Panc1 (cell line): ENCODE measurements around the gene EXD3. TPM values are rescaled to one million over a fixed set of nuclear protein-coding genes. Genes with fewer than 3 reads are reported as not detected.
"Not testable (repeated sequence)": the region's sequence is repeated elsewhere in the genome, so short reads cannot be mapped to it uniquely, and the experiment has no call there.

Experiments used
- ATAC-seq: fragments of 200-7000 bp; cut with Tn5 transposase; 2 replicates; pipeline ENCODE4 v1.9.1; 2020; ENCODE audit warnings: mild to moderate bottlenecking, moderate library complexity
- BruUV-seq: library from RNA; stranded (reverse); fragments of 400-500 nt; replicated peaks from 2 replicates; lab custom pipeline; 2021; lab: Mats Ljungman, UMichigan
- CTCF ChIA-PET: fragments of 300-600 bp; sonication (Branson Sonifier 250); formaldehyde crosslinking; loops from one replicate; lab custom pipeline; 2022; ENCODE audit warnings: antibody characterized with exemption; lab: Charles Lee
- POLR2A ChIA-PET: fragments of 300-600 bp; sonication (Branson Sonifier 250); formaldehyde crosslinking; loops from one replicate; lab custom pipeline; 2022; ENCODE audit warnings: antibody characterized with exemption; lab: Charles Lee
- DNase-seq: peaks from one replicate; pipeline ENCODE4 v3.0.0-alpha.2; 2010; ENCODE audit warnings: low read depth, low spot score
- H3K27ac ChIP-seq: 2 replicates; pipeline ENCODE4 v1.5.1; 2011; ENCODE audit warnings: mild to moderate bottlenecking, low read length, inconsistent platforms
- H3K27me3 ChIP-seq: fragments of 200-500 bp; sonication (Bioruptor generic); 2 replicates; pipeline ENCODE4 v1.6.0; 2014; ENCODE audit warnings: low read length, inconsistent platforms; ENCODE audit not compliant: control insufficient read depth, insufficient read depth
- H3K36me3 ChIP-seq: fragments of 200-500 bp; sonication (Bioruptor generic); 2 replicates; pipeline ENCODE4 v1.5.1; 2014; ENCODE audit warnings: inconsistent platforms, mild to moderate bottlenecking, low read length, moderate library complexity; ENCODE audit not compliant: control insufficient read depth, insufficient read depth
- H3K4me1 ChIP-seq: 2 replicates; pipeline ENCODE4 v1.5.1; 2011; ENCODE audit warnings: inconsistent platforms, mild to moderate bottlenecking, low read length, moderate library complexity; ENCODE audit not compliant: control insufficient read depth, insufficient read depth
- H3K4me3 ChIP-seq, 2 experiments: 2 replicates each; pipeline ENCODE4 v1.5.1; 2011 to 2012; ENCODE audit warnings: low read depth in 2 of 2, low read length in 2 of 2, mild to moderate bottlenecking in 2 of 2, inconsistent platforms in 1 of 2, moderate library complexity in 1 of 2
- H3K9me3 ChIP-seq: fragments of 200-500 bp; sonication (Bioruptor generic); 2 replicates; pipeline ENCODE4 v1.5.1; 2014; ENCODE audit warnings: low read depth, mild to moderate bottlenecking, inconsistent platforms, low read length, moderate library complexity; ENCODE audit not compliant: control insufficient read depth, insufficient read depth
- CTCF ChIP-seq: fragments of 450-650 bp; IDR thresholded peaks from 2 replicates; pipeline ENCODE4 v1.5.1; 2017; ENCODE audit warnings: mild to moderate bottlenecking
- POLR2AphosphoS5 ChIP-seq: IDR thresholded peaks from 2 replicates; pipeline ENCODE4 v1.6.1; 2012; ENCODE audit warnings: mild to moderate bottlenecking, low read depth, low read length, moderate library complexity
- REST ChIP-seq, 2 experiments: IDR thresholded peaks; 2 replicates each; pipeline ENCODE4 v1.6.1; 2011 to 2012; ENCODE audit warnings: low read depth in 2 of 2, control low read depth in 1 of 2, low read length in 1 of 2, mild to moderate bottlenecking in 1 of 2, moderate library complexity in 1 of 2; ENCODE audit not compliant: insufficient read depth in 1 of 2
- SIN3A ChIP-seq: IDR thresholded peaks from 2 replicates; pipeline ENCODE4 v1.6.1; 2012; ENCODE audit warnings: low read depth, mild to moderate bottlenecking, low read length, moderate library complexity, borderline replicate concordance; ENCODE audit not compliant: insufficient read depth
- TCF7L2 ChIP-seq: IDR thresholded peaks from 2 replicates; pipeline ENCODE4 v1.6.1; 2011; ENCODE audit warnings: mild to moderate bottlenecking, low read depth, low read length, inconsistent platforms
- in situ Hi-C: cut with HindIII; loops from 2 replicates; pipeline ENCODE4 v1.10.0; 2016; ENCODE audit warnings: low sequenced_read_pairs, low pct_unique_long_range_greater_than_20kb
- intact Hi-C: fragments of 100-400 bp; cut with micrococcal nuclease; formaldehyde crosslinking; loops from one replicate; pipeline ENCODE4 v1.10.0; 2022; ENCODE audit not compliant: unreplicated experiment
- total RNA-seq: library from RNA; stranded (reverse); gene quantifications from one replicate; pipeline ENCODE4 v1.2.1, GENCODE V29; 2021; ENCODE audit not compliant: unreplicated experiment

Gene EXD3
- total RNA-seq, 1 experiment from 2014 or later: 9.2 TPM

GRCh38 chr9:137387891-137388560 is 34.9 kb downstream of the EXD3 start:
- Histone ChIP-seq H3K4me1 (no peaks in the 10 kb centered on the region), H3K36me3 (no peaks in the 10 kb centered on the region), H3K27ac (no peak overlapping the region), H3K27me3 (no peaks in the 10 kb centered on the region), H3K9me3 (no peaks in the 10 kb centered on the region), H3K4me3 (no peak overlapping the region)
- ATAC-seq: no peak
- ChIA-PET CTCF (no interaction called here), POLR2A (no interaction called here)
- intact Hi-C loops (no loop called here), in situ Hi-C loops (no loop called here)
- DNase-seq: no peak
- no peak for TF ChIP-seq CTCF
- BruUV-seq: no TSS peak

- CTCF ChIA-PET: no interaction called here
- H3K4me3 ChIP-seq: no peak overlapping the region
- H3K36me3 ChIP-seq: no peaks in the 10 kb centered on the region
- H3K27me3 ChIP-seq: no peaks in the 10 kb centered on the region
- H3K9me3 ChIP-seq: no peaks in the 10 kb centered on the region
- TF ChIP-seq SIN3A (no peak), TCF7L2 (no peak), REST (IDR thresholded peaks at IDR 0.05; ENCODE audit: insufficient read depth in 1 of 2, low read depth in 2 of 2, low read length in 1 of 2) (no peak), POLR2AphosphoS5 (no peak), CTCF (no peak)
- POLR2A ChIA-PET: no interaction called here
- intact Hi-C loops (no loop called here), in situ Hi-C loops (no loop called here)
- ATAC-seq (no peak), DNase-seq (no peak)
- BruUV-seq: no TSS peak
- no peak overlapping the region for H3K27ac ChIP-seq
- H3K4me1 ChIP-seq: no peaks in the 10 kb centered on the region
Observed at GRCh38 chr9:137387114-137387890, 35.7 kb downstream of the EXD3 start.

- H3K27me3 ChIP-seq, ATAC-seq, H3K36me3 ChIP-seq, H3K4me1 ChIP-seq, H3K27ac ChIP-seq, intact Hi-C loops, POLR2A ChIA-PET, H3K9me3 ChIP-seq, H3K4me3 ChIP-seq, DNase-seq, in situ Hi-C loops, CTCF ChIA-PET, BruUV-seq: not testable (repeated sequence)
Observed at GRCh38 chr9:137386507-137387113, 36.4 kb downstream of the EXD3 start.
